GM21737 (cell line): ENCODE measurements around the gene RNF8.

Experiments used
- ATAC-seq: cut with Tn5 transposase; IDR thresholded peaks from one replicate; pipeline ENCODE4 v1.9.1; 2021; ENCODE audit warnings: mild to moderate bottlenecking, moderate library complexity; ENCODE audit not compliant: unreplicated experiment

RNF8 gene

GRCh38 chr6:37357288-37357687 is 3.5 kb downstream of the RNF8 start:
- ATAC-seq = no peak

GRCh38 chr6:37357860-37358259 is 4.1 kb downstream of the RNF8 start:
- no peak for ATAC-seq

GRCh38 chr6:37359039-37359438 is 5.3 kb downstream of the RNF8 start:
- no peak for ATAC-seq

- ATAC-seq = no peak
Measured at GRCh38 chr6:37362101-37362828, 8.5 kb downstream of the RNF8 start.

GRCh38 chr6:37365791-37366190 is 12.0 kb downstream of the RNF8 start:
- no peak for ATAC-seq

- no peak for ATAC-seq
Measured at GRCh38 chr6:37366910-37367309, 13.1 kb downstream of the RNF8 start.

GRCh38 chr6:37368961-37369320 is 15.2 kb downstream of the RNF8 start:
- no peak for ATAC-seq

- ATAC-seq = no peak
Measured at GRCh38 chr6:37369321-37370201, 15.8 kb downstream of the RNF8 start.

GRCh38 chr6:37371154-37372083 is 17.6 kb downstream of the RNF8 start:
- ATAC-seq = no peak

- no peak for ATAC-seq
Measured at GRCh38 chr6:37372116-37372515, 18.3 kb downstream of the RNF8 start.

- ATAC-seq = no peak
Measured at GRCh38 chr6:37373822-37374471, 20.2 kb downstream of the RNF8 start.

GRCh38 chr6:37375376-37375775 is 21.6 kb downstream of the RNF8 start:
- no peak for ATAC-seq

- ATAC-seq = no peak
Measured at GRCh38 chr6:37376078-37376743, 22.4 kb downstream of the RNF8 start.

- ATAC-seq = peak; percentile 54
Measured at GRCh38 chr6:37381579-37381978, 27.8 kb downstream of the RNF8 start.

- no peak for ATAC-seq
Measured at GRCh38 chr6:37382994-37383765, 29.4 kb downstream of the RNF8 start.

GRCh38 chr6:37388578-37388977 is 34.8 kb downstream of the RNF8 start:
- ATAC-seq = no peak

GRCh38 chr6:37389857-37390256 is 36.1 kb downstream of the RNF8 start:
- no peak for ATAC-seq

- no peak for ATAC-seq
Measured at GRCh38 chr6:37391120-37391519, 37.3 kb downstream of the RNF8 start.

- ATAC-seq = no peak
Measured at GRCh38 chr6:37392821-37393220, 39.0 kb downstream of the RNF8 start.
